NCI-H226 (cell line): ENCODE data around the gene ZPBP2.

Source experiments
- DNase-seq: peaks from one replicate; pipeline ENCODE4 v3.0.0-alpha.2; 2015

The ZPBP2 gene

DNA sequence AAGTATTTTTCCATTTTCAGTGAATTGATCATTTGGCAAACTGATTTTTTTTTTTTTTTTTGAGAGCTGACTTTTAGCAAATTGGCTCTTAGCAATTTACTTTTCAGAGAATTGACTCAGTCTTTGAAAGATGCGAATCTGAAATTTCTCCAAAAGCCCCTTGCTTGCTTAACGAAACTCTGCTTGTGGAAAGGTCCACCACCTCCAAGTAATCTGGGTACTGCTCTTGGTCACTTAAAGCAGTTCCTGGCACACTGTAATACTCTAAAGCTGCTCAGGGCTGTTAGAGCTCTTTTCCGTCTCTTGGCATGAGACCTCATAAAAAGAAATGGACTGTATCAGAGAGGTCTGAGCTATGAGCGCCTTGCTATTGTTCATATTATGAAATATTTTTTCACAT, 47.6 kb downstream of the ZPBP2 start:
- DNase-seq, result no peak

- no peak for DNase-seq
Observed at GRCh38 chr17:39916918-39917317, 48.9 kb downstream of the ZPBP2 start.

- no peak for DNase-seq
Observed at GRCh38 chr17:39919087-39919683, 51.2 kb downstream of the ZPBP2 start.

- DNase-seq, result no peak
Observed at GRCh38 chr17:39920218-39921210, 52.5 kb downstream of the ZPBP2 start.

GRCh38 chr17:39921323-39921722, 53.3 kb downstream of the ZPBP2 start:
- DNase-seq, result no peak

- DNase-seq, result no peak
Observed at GRCh38 chr17:39922006-39922405, 54.0 kb downstream of the ZPBP2 start.

DNA sequence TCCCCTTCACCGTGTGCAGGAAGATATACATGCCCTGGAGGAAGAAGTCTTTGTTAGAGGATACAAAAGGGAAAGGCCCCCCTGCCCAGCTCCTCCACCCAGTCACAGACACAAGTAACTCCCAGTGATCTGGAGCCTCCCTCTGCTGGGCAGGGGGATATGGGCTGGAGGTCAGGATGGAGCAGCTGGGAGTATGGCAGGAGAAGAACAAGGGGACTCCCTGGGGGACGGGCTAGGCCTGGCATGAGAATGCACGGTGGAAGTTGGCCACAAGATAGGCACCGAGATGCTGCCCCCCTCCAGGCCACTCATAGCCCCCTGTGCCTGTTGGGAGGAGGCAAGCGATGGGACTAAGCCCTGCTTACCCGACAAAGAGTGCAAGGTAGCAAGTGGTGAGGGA, 55.2 kb downstream of the ZPBP2 start:
- no peak for DNase-seq

DNA sequence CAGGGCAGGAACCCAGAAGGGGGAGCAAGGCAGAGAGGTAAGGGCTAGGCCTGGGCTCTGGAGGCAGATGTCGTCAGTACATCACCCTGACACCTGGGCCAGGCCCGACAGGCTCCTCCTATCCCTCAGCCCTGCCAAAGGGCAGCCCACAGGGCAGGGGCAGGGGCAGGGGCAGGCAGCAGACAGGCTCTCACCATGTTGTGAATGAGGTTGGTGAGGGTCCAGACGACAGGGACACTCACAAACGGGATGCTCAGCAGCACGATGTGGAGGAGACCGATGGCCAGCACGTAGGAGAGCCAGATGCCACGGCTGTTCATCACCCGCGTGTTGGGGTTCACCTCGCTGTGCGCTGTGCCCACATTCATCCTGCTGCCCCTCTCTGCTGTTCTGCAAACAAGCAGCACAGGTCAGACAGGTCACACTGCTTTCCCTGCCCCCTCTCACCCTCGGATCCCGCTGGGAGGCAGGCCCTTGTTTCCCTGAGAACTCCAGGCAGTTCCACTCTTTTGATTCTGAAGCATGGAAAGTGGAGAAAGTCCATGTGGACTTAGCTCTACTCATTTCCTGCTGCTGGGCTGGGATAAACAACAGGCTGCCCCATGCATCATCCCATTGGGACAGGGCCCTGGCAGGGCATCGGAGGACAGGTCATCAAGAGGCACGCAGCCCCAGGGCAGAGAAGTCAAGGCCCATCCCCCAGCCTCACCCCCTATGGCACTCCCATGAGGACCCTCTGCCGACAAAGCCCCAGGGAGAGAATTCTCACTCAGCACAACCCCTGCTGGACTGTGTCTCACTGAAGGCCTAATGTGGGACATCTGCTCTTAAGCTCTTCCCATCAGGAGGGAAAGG, 56.1 kb downstream of the ZPBP2 start:
- DNase-seq, result no peak

DNA sequence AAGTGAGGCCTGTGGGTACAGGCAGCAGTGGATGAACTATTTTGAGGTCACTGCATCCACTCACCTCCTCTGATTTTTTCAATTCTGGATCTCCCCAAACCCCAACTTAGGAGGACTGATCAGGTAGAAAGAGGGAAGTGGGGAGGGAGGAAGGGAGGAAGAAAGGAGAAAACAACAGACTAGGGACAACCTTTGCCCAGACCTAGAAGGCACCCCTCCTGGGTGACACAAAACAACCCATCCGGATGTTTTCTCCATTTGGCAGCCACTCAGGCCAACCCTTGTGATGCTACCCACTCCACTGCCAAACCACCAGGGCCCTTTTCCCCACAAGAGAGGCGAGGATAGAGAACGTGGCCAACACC, 56.7 kb downstream of the ZPBP2 start:
- DNase-seq, result no peak

DNA sequence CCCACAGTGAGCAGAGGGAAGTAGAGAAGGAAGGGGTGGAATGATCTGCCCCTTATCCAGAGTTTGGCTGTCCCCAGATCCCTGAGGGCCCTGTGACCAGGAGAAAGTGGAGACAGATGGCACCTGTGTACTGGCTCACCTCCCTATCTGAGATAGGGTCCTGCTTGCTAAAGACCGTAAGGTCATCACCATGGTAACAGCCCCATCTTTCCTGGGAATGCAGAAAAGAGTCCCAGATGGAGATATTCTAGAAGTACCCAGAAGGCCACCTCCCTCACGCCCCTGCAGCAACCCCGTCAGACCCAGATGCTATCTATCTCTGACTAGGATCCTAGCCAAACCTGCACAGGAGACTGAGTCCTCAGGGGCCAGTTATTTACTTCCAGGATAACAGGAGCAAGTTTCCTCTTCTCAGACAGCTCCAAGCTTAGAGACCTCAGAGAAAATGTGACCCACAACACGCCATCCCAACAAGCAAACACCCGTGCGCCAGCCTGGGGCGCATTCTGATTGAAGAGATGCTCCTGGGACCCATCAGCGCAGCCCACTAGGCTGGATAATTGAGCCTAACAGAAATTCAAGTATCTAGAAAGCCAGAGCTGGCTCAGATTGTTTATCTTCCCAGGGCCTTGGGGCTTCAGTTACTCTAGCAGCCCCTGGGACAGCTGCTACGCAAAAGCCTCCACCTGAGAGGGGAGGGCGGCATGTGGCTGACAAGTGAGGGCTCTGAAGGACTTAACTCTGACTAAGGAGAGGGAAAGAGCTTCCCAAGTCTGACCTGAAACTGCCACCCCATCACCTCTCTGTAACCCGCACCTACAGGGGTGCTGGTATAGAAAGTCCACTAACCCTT, 57.5 kb downstream of the ZPBP2 start:
- DNase-seq, result no peak

DNA sequence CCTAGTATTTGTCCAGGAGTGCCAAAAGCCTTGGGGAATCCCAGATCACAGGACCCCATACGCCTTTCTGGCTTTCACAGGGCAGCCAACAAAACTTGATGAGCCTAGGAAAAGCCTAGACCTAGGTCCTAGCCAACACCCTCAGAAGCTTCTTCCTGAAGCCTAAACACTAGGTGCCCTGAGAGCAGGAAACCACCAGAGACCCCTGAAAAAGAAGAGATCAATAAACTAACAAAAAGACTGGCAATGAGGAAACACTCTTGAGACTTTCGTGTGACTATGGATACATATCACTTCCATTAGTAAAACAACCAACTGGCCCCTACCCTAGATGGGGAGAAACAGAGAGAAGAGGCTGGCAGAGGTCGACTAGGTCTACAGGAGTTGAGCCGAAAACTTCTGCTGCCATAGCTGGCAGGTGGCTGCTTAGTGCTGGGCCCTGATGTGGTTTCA, 58.2 kb downstream of the ZPBP2 start:
- no peak for DNase-seq

- peak; percentile 10 for DNase-seq
Observed at GRCh38 chr17:39926588-39927100, 58.6 kb downstream of the ZPBP2 start.
